Activated naive CD4-positive, alpha-beta T cell treated with anti-CD3 and anti-CD28 coated beads, Interleukin-2, amount 10 ng/mL, durations not matched to agents 7 days and 5 days (primary cell): ENCODE results near the gene ACSF2.
A peak's percentile ranks its signal among the peaks of the same experiment; 100 is the strongest.

Experiments used
- CTCF ChIA-PET: fragments of 350-600 bp; sonication (Branson Sonifier 250); formaldehyde crosslinking; loops from one replicate; lab custom pipeline; 2021; ENCODE audit warnings: antibody characterized with exemption; lab: Charles Lee
- DNase-seq: peaks from one replicate; pipeline ENCODE4 v3.0.0-alpha.2; 2020
- H3K27ac Mint-ChIP-seq: one replicate; pipeline ENCODE4 v1.8.0; 2021; ENCODE audit warnings: mild to moderate bottlenecking, moderate library complexity, mixed read lengths
- H3K27me3 Mint-ChIP-seq: one replicate; pipeline ENCODE4 v1.8.0; 2021; ENCODE audit warnings: mild to moderate bottlenecking, mixed read lengths
- H3K36me3 Mint-ChIP-seq: one replicate; pipeline ENCODE4 v1.8.0; 2021; ENCODE audit warnings: mixed read lengths
- H3K4me1 Mint-ChIP-seq: one replicate; pipeline ENCODE4 v1.8.0; 2021; ENCODE audit warnings: mixed read lengths
- H3K4me3 Mint-ChIP-seq: one replicate; pipeline ENCODE4 v1.8.0; 2021; ENCODE audit warnings: mild to moderate bottlenecking, moderate library complexity, mixed read lengths
- H3K9me3 Mint-ChIP-seq: one replicate; pipeline ENCODE4 v1.8.0; 2021; ENCODE audit warnings: mixed read lengths

The ACSF2 gene, protein sequence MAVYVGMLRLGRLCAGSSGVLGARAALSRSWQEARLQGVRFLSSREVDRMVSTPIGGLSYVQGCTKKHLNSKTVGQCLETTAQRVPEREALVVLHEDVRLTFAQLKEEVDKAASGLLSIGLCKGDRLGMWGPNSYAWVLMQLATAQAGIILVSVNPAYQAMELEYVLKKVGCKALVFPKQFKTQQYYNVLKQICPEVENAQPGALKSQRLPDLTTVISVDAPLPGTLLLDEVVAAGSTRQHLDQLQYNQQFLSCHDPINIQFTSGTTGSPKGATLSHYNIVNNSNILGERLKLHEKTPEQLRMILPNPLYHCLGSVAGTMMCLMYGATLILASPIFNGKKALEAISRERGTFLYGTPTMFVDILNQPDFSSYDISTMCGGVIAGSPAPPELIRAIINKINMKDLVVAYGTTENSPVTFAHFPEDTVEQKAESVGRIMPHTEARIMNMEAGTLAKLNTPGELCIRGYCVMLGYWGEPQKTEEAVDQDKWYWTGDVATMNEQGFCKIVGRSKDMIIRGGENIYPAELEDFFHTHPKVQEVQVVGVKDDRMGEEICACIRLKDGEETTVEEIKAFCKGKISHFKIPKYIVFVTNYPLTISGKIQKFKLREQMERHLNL

DNA sequence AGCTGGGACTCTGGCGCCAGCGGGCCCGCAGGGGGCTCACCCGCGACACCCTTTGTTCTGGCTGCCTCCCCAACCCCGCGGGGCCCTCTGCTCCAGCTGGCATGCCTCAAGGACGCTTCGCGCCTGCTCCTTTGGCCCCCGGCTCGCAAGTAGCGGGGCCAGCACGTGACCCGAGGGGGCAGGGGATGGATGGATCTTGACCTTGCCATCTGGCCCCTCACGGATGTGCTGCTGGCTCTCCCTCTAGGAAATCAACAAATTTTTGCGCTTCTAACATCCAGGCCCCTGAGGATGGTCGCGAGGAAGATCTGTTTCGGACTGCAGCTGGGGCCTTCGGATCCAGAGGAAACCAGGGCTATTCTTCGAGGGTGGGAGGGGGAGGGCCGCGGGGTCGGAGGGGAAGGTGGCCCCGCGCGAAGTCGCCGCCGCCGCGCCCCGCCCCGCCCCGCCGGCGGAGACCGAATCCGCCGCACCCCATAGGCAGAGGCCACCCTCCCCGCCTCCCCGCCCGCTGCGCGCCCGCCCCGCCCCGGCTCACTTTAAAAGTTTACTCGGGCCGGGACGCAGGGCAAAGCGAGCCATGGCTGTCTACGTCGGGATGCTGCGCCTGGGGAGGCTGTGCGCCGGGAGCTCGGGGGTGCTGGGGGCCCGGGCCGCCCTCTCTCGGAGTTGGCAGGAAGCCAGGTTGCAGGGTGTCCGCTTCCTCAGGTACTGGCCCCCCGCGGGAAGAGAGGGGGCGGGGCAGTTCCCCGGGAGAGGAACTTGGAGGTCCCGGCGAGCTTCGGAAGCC is at the start of gene ACSF2:
Gene ACSF2 (plus strand): TSS at position 537 of the 790 bp plus-strand sequence. CDS start 44 bp downstream, at position 581.
- Mint-ChIP-seq H3K36me3 (peaks cover 1% of the 10 kb centered on the region), H3K9me3 (no peaks in the 10 kb centered on the region), H3K4me3 (peak within 1 kb of the TSS; percentile 78), H3K27me3 (no peaks in the 10 kb centered on the region), H3K27ac (peak within 1 kb of the TSS; percentile 82), H3K4me1 (peaks cover 38% of the 10 kb centered on the region)
- DNase-seq, result peak; percentile 85
- CTCF ChIA-PET, result interaction anchor here (2.2 to 2.4 kb wide), 2 partner anchors 29 to 53 kb away, joined by 14 to 15 read pairs; partner anchors contain the start of genes LRRC59 and RSAD1

DNA sequence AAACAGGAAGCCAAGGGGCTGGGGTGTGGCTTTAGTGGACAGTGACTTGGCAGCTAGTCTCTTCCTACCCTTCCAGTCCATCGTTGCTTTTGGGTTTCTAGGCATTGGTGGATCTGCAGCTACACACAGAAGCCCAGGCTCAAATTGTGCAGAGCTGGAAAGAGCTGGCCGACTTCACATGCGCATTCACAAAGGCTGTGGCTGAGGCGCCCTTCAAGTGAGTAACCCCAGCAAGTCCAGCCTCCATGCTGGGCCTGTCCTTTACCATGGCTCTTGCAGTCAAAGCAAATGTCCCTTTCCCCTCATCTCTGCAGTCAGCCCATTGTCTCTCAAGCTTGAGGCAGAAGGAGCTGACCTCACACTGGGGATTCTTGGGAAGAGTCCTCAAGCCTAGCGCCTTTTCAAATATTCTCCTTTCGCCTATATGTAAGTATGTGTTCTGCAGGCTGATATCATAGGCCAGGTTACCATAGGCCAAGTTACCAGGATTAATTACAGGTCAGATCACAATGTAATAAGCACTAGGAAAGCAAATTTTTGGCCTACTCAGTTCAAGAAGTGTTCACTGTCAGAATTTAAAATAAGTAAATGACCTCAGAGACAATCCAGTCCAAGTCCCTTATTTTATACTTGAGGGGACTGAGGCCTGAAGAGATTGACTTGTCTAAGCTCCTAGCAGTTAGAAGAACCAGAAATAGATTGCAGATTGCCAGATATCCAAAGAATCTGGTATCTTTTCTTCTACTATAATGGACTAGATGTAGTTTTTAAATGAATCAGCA is 46.5 kb upstream of the ACSF2 start:
- Mint-ChIP-seq H3K4me3 (no peak overlapping the region), H3K4me1 (peaks cover 2% of the 10 kb centered on the region), H3K27ac (no peak overlapping the region), H3K36me3 (peaks cover 53% of the 10 kb centered on the region), H3K27me3 (no peaks in the 10 kb centered on the region), H3K9me3 (no peaks in the 10 kb centered on the region)
- no peak for DNase-seq
- CTCF ChIA-PET, result interaction anchor here (1.0 to 1.6 kb wide), 2 partner anchors 18 kb away, joined by 3 to 5 read pairs; partner anchors contain the start of gene LRRC59

DNA sequence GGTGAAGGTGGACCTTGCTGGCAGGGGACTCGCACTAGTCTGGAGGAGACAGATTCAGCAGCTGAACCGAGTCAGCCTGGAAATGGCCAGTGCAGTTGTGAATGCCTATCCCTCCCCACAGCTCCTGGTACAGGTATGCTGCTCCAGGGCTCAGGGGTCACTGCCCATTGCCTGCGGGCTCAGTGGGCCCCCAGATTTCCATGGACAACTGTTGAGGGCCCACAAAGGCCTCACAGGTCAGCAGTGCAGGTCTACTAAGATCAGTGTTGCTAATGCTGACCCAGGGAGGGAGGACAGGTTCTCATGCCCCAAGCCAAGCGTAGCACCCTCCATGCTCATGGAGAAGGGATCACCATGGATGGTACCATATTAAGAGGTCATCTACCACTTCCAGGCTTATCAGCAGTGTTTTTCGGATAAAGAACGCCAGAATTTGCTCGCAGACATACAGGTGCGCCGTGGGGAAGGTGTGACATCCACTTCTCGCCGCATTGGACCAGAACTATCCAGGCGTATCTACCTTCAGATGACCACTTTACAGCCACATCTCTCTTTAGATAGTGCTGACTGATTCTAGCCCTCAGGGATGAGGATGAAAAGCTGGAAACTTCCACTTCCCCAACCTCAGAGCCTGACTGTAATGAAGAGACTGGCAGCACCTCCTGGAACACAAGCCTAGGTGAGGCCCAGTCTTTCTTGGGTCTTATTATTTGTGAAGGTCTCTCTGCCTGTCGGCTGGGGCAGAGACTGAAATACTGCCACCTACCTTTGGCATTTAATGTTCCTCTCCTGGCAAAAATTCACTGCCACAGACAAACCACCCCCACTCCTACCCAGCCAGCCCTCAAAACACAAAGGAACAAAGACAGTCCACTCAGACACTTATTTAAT is 45.4 kb upstream of the ACSF2 start:
- no peak for DNase-seq
- Mint-ChIP-seq H3K27me3 (no peaks in the 10 kb centered on the region), H3K36me3 (peaks cover 61% of the 10 kb centered on the region), H3K4me1 (no peaks in the 10 kb centered on the region), H3K27ac (peak overlapping the region; percentile 11), H3K9me3 (no peaks in the 10 kb centered on the region), H3K4me3 (no peak overlapping the region)
- CTCF ChIA-PET, result interaction anchor here (0.7 to 2.7 kb wide), 6 partner anchors 12 to 103 kb away, joined by 3 to 13 read pairs (median 4); partner anchors contain the start of gene LRRC59

DNA sequence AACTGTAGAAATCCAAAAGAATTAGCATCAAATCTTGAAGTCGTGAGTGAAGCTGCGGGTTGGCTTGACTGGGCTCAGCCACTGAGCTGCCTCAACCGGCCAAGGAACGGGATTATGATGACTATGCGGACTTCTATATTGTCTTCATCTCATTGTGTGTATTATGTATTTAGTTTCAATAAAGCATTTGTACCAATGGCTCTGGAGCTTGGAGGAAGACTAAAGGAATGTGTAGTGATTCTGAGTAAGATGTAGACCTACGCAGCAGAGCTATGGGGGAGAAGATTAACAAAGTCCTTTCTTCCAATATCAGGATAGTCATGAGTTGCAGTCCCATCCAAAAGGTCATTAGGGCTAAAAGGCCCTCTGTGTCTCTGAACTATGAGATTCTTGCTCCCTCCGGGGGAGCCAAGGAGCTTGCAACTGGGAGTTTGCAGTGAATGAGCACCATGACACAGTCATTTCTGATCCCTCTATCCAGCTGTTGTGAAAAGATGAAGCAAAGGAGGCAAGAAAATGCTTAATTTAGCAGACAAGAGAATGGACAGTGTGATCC is 44.7 kb upstream of the ACSF2 start:
- Mint-ChIP-seq H3K4me3 (no peak overlapping the region), H3K9me3 (no peaks in the 10 kb centered on the region), H3K27ac (no peak overlapping the region), H3K4me1 (no peaks in the 10 kb centered on the region), H3K36me3 (peaks cover 62% of the 10 kb centered on the region), H3K27me3 (no peaks in the 10 kb centered on the region)
- CTCF ChIA-PET, result interaction anchor here (1.1 to 2.7 kb wide), 4 partner anchors 12 to 19 kb away, joined by 3 to 13 read pairs (median 8); partner anchors contain the start of gene LRRC59
- no peak for DNase-seq

DNA sequence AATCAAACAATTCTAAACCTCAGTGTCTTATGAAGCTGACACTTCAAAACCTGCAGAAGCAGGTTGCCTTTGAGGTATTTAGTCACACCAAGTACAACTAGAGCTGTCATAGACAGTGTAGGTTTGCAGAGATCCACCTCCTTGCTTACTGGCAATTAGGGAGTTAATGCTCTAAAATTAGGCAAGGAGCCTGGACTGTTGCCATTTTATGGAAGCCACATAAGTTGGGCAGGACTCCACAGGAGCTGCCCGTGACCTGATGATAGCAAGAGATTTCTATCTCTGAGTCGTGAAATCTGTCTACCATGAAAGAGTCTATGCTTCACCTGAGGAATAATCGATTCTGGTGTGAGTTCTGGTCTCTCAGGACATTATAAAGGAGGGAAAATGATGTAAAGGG is 44.1 kb upstream of the ACSF2 start:
- Mint-ChIP-seq H3K4me1 (no peaks in the 10 kb centered on the region), H3K27ac (no peak overlapping the region), H3K9me3 (no peaks in the 10 kb centered on the region), H3K4me3 (no peak overlapping the region), H3K36me3 (peaks cover 62% of the 10 kb centered on the region), H3K27me3 (no peaks in the 10 kb centered on the region)
- CTCF ChIA-PET, result interaction anchor here (1.2 to 2.7 kb wide), 3 partner anchors 14 to 20 kb away, joined by 3 to 13 read pairs (median 12); partner anchors contain the start of gene LRRC59
- DNase-seq, result no peak

DNA sequence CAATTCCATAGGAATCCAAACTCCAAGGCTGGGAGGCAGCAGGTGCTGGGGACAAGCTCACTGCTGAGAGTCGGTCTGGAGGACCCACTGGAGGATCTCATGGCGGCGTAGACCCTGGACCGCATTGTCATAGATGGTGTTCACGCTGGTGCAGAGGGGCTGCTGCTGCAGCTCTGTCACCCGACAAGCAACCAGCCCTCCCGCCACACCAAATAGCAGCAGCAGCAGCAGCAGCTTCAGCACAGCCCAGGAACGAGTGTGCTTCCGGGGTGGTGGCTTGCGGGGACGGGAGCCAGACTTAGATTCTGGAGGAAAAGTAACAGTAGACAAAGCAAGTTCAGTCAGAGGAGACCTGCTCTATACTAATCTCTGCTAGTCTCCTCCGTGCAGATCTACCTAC is 43.1 kb upstream of the ACSF2 start:
- no peak overlapping the region for H3K4me3 Mint-ChIP-seq
- H3K27ac Mint-ChIP-seq, result no peak overlapping the region
- no peak for DNase-seq
- H3K9me3 Mint-ChIP-seq, result no peaks in the 10 kb centered on the region
- H3K27me3 Mint-ChIP-seq, result no peaks in the 10 kb centered on the region
- H3K4me1 Mint-ChIP-seq, result no peaks in the 10 kb centered on the region
- peaks cover 61% of the 10 kb centered on the region for H3K36me3 Mint-ChIP-seq
- CTCF ChIA-PET, result interaction anchor here (2.7 kb wide), 1 partner anchor 21 kb away, joined by 13 read pairs; no protein-coding TSS in a partner anchor

DNA sequence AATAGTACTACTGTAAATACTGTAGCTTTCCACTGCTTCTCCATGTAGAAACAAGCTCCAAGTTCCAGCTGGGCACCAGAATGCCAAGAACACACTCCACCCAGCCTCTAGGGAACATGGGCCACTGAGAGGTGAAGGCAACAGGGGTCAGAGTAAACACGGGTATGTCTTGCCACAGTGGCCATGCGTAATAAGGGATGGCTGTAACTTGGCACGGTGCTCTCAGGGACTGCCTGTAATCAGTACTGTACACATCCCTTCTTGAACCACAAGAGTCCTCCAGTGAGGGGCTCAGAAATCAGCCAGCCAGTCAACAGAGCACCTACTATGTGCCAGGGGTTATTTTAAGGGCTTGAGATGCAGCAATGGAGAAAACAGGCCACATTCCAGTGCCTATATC is 39.5 kb upstream of the ACSF2 start:
- DNase-seq, result no peak
- Mint-ChIP-seq H3K4me3 (no peak overlapping the region), H3K4me1 (no peaks in the 10 kb centered on the region), H3K36me3 (peaks cover 58% of the 10 kb centered on the region), H3K9me3 (no peaks in the 10 kb centered on the region), H3K27ac (no peak overlapping the region), H3K27me3 (no peaks in the 10 kb centered on the region)
- CTCF ChIA-PET, result interaction anchor here (1.7 to 1.9 kb wide), 2 partner anchors 11 to 24 kb away, joined by 5 to 8 read pairs; partner anchors contain the start of gene LRRC59

DNA sequence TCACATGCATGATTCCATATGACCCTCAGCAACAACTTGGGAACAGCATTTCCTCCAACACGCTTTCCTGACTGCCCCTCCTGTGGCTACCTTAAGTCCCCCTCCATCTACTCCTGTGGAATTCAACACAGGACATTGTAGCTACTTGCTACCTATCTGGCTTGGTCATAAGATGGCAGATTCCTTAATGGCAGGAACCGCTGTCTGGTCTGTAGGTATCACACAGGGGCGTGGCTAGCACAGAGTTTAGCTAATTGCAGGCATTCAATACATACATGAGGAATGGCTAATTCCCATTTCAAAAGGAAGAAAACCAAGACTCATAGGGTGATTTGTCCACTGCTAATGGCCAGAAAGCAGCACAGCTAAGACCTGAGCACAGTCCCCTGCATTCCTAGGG is 37.3 kb upstream of the ACSF2 start:
- Mint-ChIP-seq H3K4me1 (peaks cover 5% of the 10 kb centered on the region), H3K36me3 (peaks cover 60% of the 10 kb centered on the region), H3K4me3 (no peak overlapping the region), H3K27me3 (no peaks in the 10 kb centered on the region), H3K9me3 (no peaks in the 10 kb centered on the region), H3K27ac (no peak overlapping the region)
- CTCF ChIA-PET, result interaction anchor here (1.5 kb wide), 1 partner anchor 9 kb away, joined by 8 read pairs; the partner anchor contains the start of gene LRRC59
- DNase-seq, result no peak

DNA sequence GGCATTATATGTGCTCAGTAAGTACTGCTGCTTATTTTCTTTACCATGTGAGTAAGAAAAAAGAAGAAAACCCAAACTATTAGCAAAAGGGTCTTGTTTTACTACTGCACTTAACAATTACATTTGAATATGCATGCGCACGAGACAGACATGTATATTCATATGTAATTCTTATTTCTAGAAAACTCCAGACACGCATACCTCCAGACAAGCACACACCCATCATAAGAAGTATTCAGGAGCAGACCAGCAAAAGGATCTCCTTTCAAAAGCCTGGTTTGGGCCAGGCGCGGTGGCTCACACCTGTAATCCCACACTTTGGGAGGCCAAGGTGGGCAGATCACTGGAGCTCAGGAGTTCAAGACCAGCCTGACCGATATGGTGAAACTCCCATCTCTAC is 36.5 kb upstream of the ACSF2 start:
- Mint-ChIP-seq H3K36me3 (peaks cover 61% of the 10 kb centered on the region), H3K9me3 (no peaks in the 10 kb centered on the region), H3K27ac (no peak overlapping the region), H3K27me3 (no peaks in the 10 kb centered on the region), H3K4me3 (no peak overlapping the region), H3K4me1 (peaks cover 9% of the 10 kb centered on the region)
- CTCF ChIA-PET, result no interaction called here
- DNase-seq, result no peak

DNA sequence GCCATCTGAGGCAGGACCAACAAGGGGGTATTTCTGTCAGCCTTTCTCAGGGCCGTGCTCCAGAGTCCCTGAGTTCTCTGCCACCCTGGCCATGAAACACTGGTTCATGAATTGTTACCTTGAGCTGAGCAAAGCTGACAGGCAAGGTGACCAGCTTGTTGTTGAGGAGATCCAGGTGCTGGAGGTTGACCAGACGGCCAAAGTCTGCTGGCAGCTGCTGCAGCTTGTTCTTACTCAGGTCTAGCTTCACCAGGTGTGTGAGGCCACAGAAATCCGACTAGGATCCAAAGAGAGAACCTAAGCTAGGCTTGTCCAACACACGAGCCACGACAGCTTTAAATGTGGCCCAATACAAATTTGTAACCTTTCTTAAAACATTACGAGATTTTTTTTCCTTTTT is 33.4 kb upstream of the ACSF2 start:
- Mint-ChIP-seq H3K36me3 (peaks cover 56% of the 10 kb centered on the region), H3K9me3 (no peaks in the 10 kb centered on the region), H3K27me3 (no peaks in the 10 kb centered on the region), H3K27ac (no peak overlapping the region), H3K4me3 (no peak overlapping the region), H3K4me1 (peaks cover 29% of the 10 kb centered on the region)
- no peak for DNase-seq
- CTCF ChIA-PET, result interaction anchor here (1.0 kb wide), 1 partner anchor 12 kb away, joined by 3 read pairs; no protein-coding TSS in a partner anchor

DNA sequence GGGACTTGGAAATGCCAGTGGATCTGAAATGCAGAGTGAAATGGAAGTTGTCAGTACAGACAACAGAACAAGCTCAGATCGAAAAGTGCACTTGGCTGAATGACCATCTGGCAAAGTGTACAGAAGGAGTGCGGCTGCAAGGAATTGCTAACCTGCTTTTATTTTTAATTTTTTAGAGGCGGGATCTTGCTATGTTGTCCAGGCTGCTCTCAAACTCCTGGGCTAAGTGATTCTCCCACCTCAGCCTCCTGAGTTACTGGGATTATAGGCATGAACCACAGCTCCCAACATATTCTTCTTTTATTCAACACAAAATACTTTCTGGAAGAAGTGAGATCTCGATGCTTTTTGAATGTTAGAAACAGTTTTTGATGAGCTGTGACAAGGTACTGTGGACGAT is 32.3 kb upstream of the ACSF2 start:
- Mint-ChIP-seq H3K4me1 (peaks cover 32% of the 10 kb centered on the region), H3K36me3 (peaks cover 45% of the 10 kb centered on the region), H3K27ac (no peak overlapping the region), H3K27me3 (no peaks in the 10 kb centered on the region), H3K4me3 (no peak overlapping the region), H3K9me3 (no peaks in the 10 kb centered on the region)
- no peak for DNase-seq
- CTCF ChIA-PET, result no interaction called here

DNA sequence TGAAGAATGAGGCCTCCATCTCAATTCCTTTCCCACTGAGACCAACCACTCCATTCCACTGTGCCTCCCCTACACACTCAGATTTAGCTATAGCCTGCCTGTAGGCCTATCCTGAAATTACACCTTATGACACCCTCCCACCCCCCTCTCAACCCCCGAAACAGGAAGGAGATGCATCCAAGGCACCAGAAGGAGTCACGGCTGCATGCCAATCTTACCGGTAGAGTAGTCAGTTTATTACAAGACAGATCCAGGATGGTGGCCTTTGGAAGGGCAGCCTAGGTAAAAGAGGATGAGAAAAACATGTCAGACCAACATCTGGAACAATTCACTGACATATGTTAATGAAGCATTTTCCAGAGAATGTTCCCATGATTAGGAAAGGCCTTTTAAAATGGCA is 31.3 kb upstream of the ACSF2 start:
- H3K27me3 Mint-ChIP-seq, result no peaks in the 10 kb centered on the region
- H3K27ac Mint-ChIP-seq, result peak overlapping the region; percentile 25
- peaks cover 32% of the 10 kb centered on the region for H3K4me1 Mint-ChIP-seq
- CTCF ChIA-PET, result no interaction called here
- DNase-seq, result no peak
- no peaks in the 10 kb centered on the region for H3K9me3 Mint-ChIP-seq
- H3K4me3 Mint-ChIP-seq, result peak overlapping the region; percentile 93
- H3K36me3 Mint-ChIP-seq, result peaks cover 40% of the 10 kb centered on the region
